HG03175 (cell line): ENCODE measurements around the gene VAMP7.
"Not testable (repeated sequence)": the region's sequence is repeated elsewhere in the genome, so short reads cannot be mapped to it uniquely, and the experiment has no call there.

Source experiments
- ATAC-seq: cut with Tn5 transposase; IDR thresholded peaks from one replicate; pipeline ENCODE4 v1.9.1; 2021; ENCODE audit warnings: mild to moderate bottlenecking, moderate library complexity; ENCODE audit not compliant: unreplicated experiment

VAMP7 gene, protein sequence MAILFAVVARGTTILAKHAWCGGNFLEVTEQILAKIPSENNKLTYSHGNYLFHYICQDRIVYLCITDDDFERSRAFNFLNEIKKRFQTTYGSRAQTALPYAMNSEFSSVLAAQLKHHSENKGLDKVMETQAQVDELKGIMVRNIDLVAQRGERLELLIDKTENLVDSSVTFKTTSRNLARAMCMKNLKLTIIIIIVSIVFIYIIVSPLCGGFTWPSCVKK

DNA sequence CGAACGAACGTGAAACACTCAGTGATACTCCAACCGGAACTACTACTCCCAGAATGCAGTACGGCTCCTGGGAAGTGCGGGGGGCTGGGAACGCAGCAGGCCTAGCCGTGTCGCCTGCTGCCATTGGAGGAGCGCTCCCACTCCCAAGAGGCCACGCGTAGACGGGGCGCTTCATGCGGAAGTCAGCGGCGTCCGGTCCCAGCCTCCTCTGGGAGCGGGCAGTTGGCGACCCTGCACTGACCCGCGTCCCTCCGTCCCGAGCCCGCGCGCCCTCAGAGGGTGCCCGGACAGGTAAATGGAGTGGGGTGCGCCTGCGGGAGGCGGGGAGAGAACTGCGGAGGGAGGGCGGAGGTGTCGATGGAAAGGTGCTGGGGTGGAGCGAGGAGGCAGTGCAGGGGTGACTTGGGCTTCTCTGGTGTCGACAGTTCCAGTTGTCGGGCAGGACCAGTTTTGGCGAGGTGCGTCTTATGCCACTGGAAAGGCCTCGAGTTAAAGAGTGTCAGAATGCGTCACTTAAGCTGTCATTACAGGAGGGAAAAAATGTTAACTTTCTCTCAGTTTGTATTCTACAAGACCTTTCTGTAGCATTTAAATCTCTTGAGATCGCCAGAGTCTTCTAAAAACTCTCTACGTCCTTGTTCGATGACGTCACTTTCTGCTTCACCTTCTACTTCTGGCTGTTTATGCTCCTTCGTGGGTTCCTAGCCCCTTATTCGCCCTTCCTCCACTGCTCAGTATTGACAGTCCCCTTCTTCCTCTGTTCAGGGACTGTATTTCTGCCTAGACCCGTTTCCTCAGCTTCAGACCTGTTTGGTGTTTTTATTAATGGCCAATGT is at the start of gene VAMP7:
TSS of gene VAMP7 (plus strand) at position 188 of the 836 bp plus-strand sequence. CDS start 8,122 bp downstream, outside the sequence.
- ATAC-seq: peak; percentile 98

DNA sequence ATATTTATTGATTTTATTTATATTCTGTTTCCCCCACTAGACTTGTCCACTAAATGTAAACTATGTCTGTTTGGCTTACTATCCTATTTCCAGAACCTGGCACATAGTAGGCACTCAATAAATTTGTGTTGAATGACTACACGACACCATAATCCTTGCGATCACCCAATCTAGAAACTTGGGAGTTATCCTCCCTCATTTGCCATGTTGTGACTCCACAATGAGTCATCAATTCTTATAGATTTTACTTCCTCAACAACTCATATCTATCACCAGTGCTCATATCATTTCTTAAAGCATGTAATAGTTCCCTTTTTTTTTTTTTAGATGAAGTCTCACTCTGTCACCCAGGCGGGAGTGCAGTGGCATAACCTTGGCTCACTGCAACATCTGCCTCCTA is 39.9 kb upstream of the VAMP7 start:
- no peak for ATAC-seq

DNA sequence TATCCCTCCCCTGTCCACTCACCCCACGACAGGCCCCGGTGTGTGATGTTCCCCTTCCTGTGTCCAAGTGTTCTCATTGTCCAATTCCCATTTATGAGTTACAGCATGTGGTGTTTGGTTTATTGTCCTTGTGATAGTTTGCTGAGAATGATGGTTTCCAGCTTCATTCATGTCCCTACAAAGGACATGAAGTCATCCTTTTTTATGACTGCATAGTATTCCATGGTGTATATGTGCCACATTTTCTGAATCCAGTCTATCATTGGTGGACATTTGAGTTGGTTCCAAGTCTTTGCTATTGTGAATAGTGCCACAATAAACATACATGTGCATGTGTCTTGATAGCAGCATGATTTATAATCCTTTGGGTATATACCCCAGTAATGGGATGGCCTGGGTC is 29.4 kb upstream of the VAMP7 start:
- ATAC-seq: not testable (repeated sequence)

DNA sequence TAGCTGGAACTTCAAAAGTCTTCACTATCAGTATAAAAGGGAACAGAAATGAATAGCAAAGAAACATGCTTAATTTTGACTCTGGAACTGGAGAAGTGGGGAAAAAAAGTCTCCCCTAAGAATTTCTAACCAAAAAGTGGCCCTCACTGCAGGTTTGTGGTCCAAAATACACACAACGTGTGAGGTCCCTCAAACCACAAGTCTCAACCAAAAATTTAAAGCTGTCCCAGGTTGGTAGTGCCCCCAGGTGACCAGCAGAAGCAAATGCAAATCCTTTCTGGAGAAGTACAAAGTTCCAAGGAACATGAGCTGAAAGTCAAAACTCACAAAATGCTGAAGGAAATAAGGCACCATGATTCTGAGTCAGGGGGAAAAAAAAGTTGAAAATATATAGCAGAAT is 23.6 kb upstream of the VAMP7 start:
- ATAC-seq: no peak

DNA sequence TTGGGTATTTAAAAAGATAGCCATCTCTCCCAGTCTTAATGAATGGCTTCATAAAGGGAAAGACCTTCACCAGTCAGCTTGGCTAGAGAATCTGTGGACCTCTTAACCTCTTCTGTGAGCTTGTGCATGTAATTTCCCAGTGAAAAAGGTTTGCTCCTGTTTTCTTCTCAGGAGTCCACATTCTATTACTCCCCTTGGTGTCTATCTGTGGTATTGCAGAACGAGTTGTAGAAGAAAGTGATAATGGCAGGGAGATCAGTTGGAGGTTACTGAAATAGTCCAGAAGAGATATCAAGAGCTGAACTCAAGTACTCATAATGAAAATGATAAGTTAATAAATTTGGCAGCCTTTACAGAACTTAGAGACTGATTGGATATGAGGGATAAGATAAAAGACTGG is 16.5 kb upstream of the VAMP7 start:
- ATAC-seq: no peak

DNA sequence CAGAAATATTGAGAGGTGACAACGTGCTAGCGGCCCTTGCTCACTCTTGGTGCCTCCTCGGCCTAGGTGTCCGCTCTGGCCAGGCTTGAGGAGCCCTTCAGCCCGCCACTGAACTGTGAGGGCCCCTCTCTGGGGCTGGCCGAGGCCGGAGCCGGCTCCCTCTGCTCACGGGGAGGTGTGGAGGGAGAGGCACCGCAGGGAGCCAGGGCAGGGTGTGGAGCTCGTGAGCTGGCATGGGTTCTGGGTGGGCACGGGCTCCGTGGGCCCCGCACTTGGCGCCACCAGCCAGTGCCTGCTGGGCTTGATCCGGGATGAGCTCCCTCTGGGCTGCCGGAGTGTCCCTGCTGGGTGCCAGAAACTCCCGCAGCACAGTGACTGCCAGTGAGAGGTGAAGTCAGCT is 16.0 kb upstream of the VAMP7 start:
- ATAC-seq: no peak

DNA sequence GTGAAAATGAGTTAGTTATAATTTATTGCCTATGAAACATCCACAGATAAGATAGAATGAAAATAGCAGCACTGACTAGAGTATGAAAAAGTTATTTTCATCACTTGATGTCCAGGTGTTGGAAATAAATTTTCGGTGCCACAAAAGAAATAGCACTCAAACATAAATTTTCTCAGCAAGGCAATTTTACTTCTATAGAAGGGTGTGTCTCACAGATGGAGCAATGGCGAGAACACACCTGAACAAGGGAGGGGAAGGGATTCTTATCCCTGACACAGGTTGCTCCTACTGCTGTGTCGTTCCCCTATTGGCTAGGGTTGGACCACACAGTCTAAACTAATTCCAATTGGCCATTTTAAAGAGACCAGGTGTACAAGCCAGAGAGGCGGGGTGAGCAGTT is 13.3 kb upstream of the VAMP7 start:
- ATAC-seq: no peak

DNA sequence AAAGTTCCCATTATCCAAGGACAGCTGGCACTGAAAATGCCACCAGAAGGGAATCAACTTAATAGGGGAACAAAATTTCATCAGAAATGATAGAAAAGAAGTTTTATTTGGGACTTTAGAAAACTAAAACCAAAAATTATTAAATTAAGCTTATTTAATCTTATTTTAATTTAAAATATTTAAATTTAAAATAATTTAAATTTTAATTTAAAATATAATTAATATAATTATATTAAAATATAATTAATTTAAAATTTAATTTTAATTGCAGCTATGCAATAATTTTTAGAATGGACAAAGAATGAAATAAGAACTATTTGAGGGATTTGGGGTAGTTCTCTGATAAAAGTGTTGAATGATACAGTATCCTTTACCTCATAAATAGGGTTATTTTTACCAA is 10.2 kb upstream of the VAMP7 start:
- ATAC-seq: no peak

DNA sequence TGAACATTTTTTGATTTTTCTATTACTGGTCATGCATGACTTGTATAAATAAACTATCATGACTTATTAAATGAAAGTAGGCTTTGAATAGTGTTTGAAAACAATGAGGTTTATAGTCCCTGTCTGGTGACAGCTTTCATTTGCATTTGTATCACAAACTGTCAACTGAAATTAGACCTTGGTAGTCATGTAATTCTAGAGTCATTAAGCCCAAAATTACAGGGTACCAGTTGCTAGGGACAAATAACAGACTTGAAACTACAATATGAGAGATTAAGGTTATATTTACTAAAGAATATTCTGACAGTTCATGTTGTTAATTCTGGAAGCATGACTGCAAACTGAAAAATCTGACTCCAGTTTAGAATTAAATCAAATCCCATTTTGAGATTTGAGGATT is 9.2 kb upstream of the VAMP7 start:
- ATAC-seq: no peak

DNA sequence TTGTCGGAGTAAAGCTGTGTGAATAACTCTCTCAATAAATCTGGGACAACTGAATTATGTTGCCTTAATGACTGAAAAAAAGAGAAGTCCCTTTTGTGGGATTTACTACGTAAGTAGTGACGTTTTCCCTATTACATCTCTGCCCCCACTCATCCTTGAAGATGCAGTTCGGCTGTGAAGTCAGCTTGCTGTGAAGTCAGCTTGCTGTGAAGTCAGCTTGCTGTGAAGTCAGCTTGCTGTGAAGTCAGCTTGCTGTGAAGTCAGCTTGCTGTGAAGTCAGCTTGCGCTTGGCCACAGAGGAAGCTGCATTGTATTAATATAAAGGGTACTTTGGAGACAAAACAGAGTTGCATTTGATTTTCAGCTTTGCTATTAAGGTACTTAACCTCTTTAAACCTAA is 8.0 kb upstream of the VAMP7 start:
- ATAC-seq: no peak

DNA sequence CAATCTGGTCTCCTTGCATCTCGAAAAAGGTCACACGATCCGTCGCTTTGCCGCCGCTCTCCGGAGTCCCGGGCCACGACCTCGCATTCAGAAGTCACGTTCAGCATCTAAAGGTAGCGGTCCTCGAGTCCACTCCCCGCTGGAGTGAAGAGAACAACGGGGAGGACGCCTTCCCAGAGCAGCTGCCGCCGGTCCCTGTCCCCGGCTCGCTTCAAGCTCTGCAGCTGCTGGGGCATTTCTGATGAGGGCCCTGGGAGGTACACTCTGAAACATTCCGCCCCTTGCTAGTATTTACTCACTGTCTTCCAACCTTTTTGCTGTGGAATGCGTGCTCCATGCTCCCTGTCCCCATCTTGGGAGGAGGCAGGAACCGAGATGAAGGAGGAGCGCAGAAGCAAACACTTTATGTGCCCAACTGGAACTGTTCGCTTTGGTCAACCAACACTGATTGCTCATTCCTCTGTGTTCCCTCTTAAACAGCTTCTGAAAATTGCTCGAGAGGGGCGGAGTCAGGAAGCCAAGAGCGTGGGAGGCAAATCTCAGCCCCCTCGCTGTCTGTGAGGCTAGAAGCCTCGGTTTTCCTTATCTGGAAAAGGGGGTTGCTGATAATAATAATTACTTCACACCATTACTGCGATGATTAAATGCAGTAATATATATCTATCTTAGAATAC is 6.4 kb upstream of the VAMP7 start:
- ATAC-seq: no peak

DNA sequence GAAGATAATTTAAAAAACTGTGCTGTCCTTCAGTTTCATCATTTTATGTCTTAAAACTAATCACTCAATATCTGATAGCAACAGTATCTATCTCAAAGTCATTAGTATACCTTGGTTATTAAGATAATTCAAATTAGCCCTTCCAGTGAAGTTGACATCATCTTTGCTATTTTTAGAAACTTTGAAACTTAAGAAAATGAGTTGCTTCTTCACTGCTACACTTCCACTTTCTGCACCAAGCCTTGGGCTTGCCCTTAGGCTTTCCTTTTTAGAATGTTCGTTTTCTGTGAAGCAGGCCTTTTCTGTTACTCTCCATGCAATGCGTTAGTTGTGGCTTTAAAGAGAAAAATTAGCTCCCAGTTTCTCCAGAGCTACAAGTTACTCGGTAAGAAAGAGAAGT is 4.4 kb upstream of the VAMP7 start:
- no peak for ATAC-seq

DNA sequence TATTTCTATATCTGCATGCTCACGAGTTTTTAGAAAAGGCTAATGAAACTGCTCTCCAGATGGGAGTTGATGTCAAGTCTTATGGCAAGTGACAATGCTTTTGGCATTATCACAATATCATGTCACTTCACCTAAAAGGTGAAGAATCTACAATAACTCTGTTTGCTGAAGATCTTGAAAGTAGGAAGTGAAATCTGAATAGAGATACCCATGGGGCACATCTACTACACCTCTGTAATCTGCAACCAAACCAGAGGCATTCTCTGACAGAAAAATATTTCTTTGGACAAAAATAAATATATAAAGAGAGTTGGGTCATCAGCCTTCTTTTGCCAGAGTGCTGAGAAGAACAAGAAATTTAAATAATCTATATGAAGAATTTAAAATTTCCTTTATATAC is 3.9 kb upstream of the VAMP7 start:
- no peak for ATAC-seq

DNA sequence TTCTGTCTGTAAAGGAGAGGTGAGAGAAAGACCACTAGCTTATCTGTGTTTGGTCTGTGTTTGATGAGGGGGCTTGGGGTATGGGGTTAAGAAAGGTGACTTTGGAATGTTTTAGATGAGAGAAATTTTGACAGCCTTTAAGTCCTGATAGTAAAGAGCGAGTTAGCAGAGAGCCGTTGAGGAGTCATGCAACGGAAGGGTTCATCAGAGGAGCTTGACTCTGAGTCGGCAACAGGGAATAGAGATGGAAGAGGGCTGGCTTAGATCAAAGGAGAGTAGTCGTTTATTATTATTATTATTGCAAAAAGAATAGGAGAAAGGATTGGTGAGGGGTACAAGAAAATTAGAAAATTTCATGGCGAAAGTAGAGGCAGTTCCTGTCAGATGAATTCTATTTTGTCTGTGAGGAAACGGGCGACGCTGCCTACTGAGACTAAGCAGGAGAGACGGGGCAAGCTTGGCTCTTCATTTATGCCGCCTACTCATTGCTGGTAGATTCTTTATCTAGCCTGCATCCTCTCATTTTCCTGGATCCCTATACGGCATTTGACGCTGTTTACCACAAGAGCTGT is 473 bp upstream of the VAMP7 start:
- peak; percentile 11 for ATAC-seq

DNA sequence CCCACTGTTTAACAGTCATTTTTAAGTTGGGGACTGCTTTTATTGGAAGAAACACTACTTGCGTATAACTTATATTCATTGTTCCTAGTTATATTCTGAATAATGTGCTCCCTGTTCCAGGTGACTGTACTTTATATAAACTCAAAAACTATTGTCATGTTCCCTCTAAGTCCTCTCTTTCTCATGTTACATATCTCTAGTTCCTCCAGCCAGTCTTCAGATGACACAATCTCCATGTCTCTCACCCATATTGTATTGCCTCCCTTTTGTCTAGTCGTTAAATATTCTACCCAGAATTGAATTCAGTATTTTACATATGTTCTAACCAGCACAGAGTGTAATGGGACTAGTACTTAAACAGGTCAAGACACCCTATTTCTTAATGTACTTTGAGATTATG is 5.3 kb downstream of the VAMP7 start:
- no peak for ATAC-seq

DNA sequence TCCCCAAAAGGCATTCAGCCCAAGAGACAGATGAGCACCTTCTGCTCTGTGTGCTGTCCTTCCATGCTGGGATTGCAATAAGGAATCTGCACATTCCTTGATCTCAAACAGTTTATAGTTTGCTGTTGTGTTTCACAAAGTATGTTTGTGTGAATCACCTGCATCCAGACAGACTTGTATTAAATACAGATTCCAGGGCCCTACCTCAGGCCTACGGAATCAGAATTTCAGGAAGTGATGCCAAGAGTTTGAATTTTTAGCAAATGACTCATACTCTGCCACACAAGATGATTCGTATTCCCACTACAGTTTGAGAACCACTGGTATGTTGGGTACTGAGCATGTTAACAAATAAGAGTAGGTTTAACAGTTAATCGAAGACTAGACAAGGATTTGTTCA is 7.0 kb downstream of the VAMP7 start:
- no peak for ATAC-seq

DNA sequence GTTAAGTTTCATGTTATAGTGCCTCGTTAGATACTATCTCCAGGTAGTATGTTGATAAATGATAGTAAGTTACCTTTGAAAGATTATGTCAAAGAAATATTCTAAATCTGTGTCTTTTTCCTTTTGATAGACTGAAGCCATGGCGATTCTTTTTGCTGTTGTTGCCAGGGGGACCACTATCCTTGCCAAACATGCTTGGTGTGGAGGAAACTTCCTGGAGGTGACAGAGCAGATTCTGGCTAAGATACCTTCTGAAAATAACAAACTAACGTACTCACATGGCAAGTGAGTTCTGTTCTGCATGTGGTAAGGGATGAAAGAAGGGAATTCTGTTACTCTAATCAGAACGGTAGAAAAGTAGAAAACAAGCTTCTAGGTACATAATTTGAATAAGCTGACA is 8.2 kb downstream of the VAMP7 start:
- no peak for ATAC-seq

DNA sequence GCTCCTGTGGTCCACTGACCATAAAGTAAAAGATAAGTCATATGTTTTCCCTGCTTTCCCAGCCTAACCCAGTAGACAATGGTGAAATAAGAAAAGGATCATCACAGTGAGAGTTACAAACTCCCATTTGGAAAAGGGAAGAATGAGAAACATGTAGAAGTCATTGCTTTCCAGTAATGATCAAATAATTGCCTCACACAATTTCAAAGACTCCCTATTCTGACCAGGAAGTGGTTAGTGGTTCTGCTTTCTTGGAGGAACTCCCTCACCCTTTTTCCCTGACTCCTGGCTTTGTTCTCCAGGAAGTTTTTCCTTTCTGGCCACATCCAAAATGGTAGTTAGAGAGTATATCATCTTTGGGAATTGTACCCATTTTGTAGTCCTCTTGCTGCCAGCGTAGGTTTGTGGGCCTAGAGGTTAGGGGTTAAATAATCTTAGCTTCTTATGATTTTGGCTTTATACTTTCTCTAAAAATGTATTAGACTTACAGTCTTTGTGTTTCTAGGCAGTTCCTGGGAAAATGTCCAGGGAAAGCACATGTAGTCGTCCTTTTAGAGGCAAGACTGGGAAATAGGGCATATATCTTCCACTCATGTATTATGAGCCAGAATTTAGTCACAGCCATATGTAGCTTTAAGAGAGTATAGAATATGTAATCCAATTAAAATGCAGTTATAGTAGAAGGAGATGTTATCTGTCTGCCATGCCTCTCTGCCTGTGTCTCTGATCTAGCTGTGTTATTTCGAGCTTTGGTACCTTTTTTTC is 10.5 kb downstream of the VAMP7 start:
- ATAC-seq: no peak

DNA sequence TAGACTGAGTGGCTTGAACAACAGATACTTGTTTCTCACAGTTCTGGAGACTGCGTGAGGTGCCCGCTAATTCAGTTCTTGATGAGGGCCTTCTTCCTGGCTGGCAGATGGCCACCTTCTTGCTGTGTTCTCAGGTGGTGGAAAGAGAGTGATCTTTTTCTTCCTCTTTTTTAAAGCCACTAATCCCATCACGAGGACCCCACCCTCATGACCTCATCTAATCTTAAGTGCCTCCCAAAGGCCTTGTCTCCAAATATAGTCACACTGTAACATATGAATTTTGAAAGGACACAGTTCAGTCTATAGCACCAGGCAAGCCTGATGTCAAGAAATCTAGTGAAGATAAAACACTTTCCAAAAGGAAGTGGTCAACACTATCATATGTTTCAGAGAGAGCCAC is 12.4 kb downstream of the VAMP7 start:
- ATAC-seq: no peak

DNA sequence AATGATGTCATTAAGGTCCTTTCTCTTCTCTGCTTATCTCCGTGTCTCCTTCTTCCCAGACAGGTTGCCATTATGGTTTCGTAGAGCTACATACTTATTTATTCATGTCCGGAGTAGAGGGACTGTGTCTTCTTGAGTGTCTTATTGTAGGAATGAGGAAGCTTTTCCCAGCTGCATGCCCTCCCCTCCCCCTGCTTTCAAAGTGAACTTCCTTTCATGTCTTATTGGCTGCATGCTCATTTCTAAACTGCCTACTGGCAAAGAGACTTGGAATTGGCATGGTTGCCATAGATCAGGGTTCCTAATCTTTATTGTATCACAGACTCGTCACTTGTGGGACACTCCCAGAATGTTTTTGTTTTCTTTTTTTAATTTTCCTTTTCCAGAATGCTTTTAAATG is 15.4 kb downstream of the VAMP7 start:
- no peak for ATAC-seq

DNA sequence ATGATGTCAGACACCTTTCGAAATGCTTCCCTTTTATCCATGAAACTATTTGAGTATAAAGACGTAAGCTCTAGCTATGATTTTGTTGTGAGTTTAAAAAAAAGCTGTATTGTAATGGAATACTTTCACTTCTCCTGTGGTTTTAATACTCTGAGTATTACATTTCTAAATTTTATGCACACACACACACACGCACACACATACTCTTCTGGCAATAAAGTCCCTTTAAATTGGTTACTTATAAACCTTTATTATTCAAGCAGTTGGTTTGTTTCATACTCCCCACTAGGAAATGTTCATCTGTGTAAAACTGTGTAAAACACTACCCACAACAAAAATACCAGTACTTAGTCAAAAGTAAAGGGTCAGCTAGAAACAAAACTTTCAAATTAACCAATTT is 18.2 kb downstream of the VAMP7 start:
- no peak for ATAC-seq
